SK-N-SH (cell line): ENCODE data around the gene SLITRK4. TPM values are rescaled to one million over a fixed set of nuclear protein-coding genes. Genes with fewer than 3 reads are reported as not detected.

Experiments used
- CTCF ChIA-PET: fragments of 300-600, 350-600 bp; formaldehyde crosslinking; extraction: SDS; loops from one replicate; lab custom pipeline; 2021; lab: Yijun Ruan, JAX
- POLR2A ChIA-PET: fragments of 350-600 bp; sonication (Branson Sonifier 250); formaldehyde crosslinking; extraction: SDS; loops from one replicate; lab custom pipeline; 2020; ENCODE audit warnings: antibody characterized with exemption, inconsistent platforms; lab: Yijun Ruan, JAX
- DNase-seq: peaks from one replicate; pipeline ENCODE4 v3.0.0; 2012
- H2AFZ ChIP-seq: fragments of 200-600 bp; sonication (generic); 2 replicates; pipeline ENCODE4 v1.8.1; 2016; ENCODE audit warnings: antibody characterized with exemption, mild to moderate bottlenecking, low read depth
- H3F3A ChIP-seq: fragments of 200-600 bp; sonication (generic); replicated peaks from 2 replicates; pipeline ENCODE3; 2016; ENCODE audit warnings: antibody characterized with exemption, mild to moderate bottlenecking; ENCODE audit not compliant: insufficient read depth
- H3K27ac ChIP-seq, 2 experiments: fragments of 200-500 bp in 1 of 2; fragments of 200-600 bp in 1 of 2; sonication (Bioruptor generic) in 1 of 2; sonication (generic), shearing (Covaris generic) in 1 of 2; 2 replicates each; pipeline versions ENCODE4 v1.5.1 to v1.6.1; 2014 to 2016; ENCODE audit warnings: low read depth in 2 of 2, inconsistent platforms in 1 of 2, low read length in 1 of 2, mild to moderate bottlenecking in 1 of 2, mixed read lengths in 1 of 2
- H3K27me3 ChIP-seq: fragments of 200-600 bp; sonication (generic), shearing (Covaris generic); 2 replicates; pipeline ENCODE4 v1.6.1; 2016; ENCODE audit warnings: mixed run types; ENCODE audit not compliant: insufficient read depth
- H3K36me3 ChIP-seq, 2 experiments: fragments of 200-500 bp in 1 of 2; fragments of 200-600 bp in 1 of 2; sonication (Bioruptor generic) in 1 of 2; sonication (generic) in 1 of 2; replicated peaks in 1 of 2; 2 replicates each; pipeline versions ENCODE3 to v1.5.1; 2014 to 2016; ENCODE audit warnings: low read length in 1 of 2, mild to moderate bottlenecking in 1 of 2; ENCODE audit not compliant: insufficient read depth in 2 of 2, control insufficient read depth in 1 of 2
- H3K4me1 ChIP-seq, 2 experiments: fragments of 200-500 bp in 1 of 2; fragments of 200-600 bp in 1 of 2; sonication (Bioruptor generic) in 1 of 2; sonication (generic), shearing (Covaris generic) in 1 of 2; 2 replicates each; pipeline versions ENCODE4 v1.5.1 to v1.6.1; 2014 to 2016; ENCODE audit warnings: low read depth in 1 of 2, low read length in 1 of 2, mixed run types in 1 of 2; ENCODE audit not compliant: insufficient read depth in 2 of 2, control insufficient read depth in 1 of 2
- H3K4me2 ChIP-seq: fragments of 200-600 bp; sonication (generic), shearing (Covaris generic); 2 replicates; pipeline ENCODE4 v1.6.1; 2017; ENCODE audit warnings: mixed run types
- H3K4me3 ChIP-seq, 2 experiments: fragments of 200-500 bp in 1 of 2; fragments of 200-600 bp in 1 of 2; sonication (Bioruptor generic) in 1 of 2; sonication (generic), shearing (Covaris generic) in 1 of 2; 2 replicates each; pipeline versions ENCODE4 v1.5.1 to v1.8.1; 2014 to 2016; ENCODE audit warnings: low read depth in 2 of 2, inconsistent platforms in 1 of 2, low read length in 1 of 2, mild to moderate bottlenecking in 1 of 2, mixed read lengths in 1 of 2, moderate library complexity in 1 of 2
- H3K79me2 ChIP-seq: fragments of 200-600 bp; sonication (generic); 2 replicates; pipeline ENCODE4 v1.8.1; 2017; ENCODE audit warnings: mild to moderate bottlenecking; ENCODE audit not compliant: insufficient read depth
- H3K9ac ChIP-seq: fragments of 200-600 bp; sonication (generic); 2 replicates; pipeline ENCODE4 v1.6.1; 2017; ENCODE audit warnings: mixed run types
- H3K9me2 ChIP-seq: fragments of 200-600 bp; sonication (generic); 2 replicates; pipeline ENCODE4 v1.6.1; 2017; ENCODE audit warnings: mixed run types
- H3K9me3 ChIP-seq: fragments of 200-600 bp; sonication (generic); 2 replicates; pipeline ENCODE4 v1.6.1; 2017; ENCODE audit warnings: mixed run types, mild to moderate bottlenecking, moderate library complexity
- H4K20me1 ChIP-seq: fragments of 200-600 bp; sonication (generic); 2 replicates; pipeline ENCODE4 v1.6.1; 2017; ENCODE audit warnings: mild to moderate bottlenecking, mixed run types; ENCODE audit not compliant: insufficient read depth
- CHD2 ChIP-seq: fragments of 150-350 bp; IDR thresholded peaks from 2 replicates; pipeline ENCODE4 v1.6.1; 2018; ENCODE audit warnings: low read length; ENCODE audit not compliant: partially characterized antibody
- FOXJ3 ChIP-seq: sonication (generic); formaldehyde crosslinking; IDR thresholded peaks from 2 replicates; pipeline ENCODE4 v1.5.1; 2020; ENCODE audit warnings: mild to moderate bottlenecking, missing genetic modification reagents
- JUND ChIP-seq: IDR thresholded peaks from 2 replicates; pipeline ENCODE4 v1.4.0; 2012
- NRF1 ChIP-seq: IDR thresholded peaks from 2 replicates; pipeline ENCODE4 v1.6.1; 2012; ENCODE audit warnings: low read depth, mild to moderate bottlenecking, low read length
- POLR2AphosphoS5 ChIP-seq: IDR thresholded peaks from 2 replicates; pipeline ENCODE4 v1.6.1; 2012; ENCODE audit warnings: low read depth, low read length
- RAD21 ChIP-seq: IDR thresholded peaks from 2 replicates; pipeline ENCODE4 v1.6.1; 2012; ENCODE audit warnings: mild to moderate bottlenecking, low read length
- RCOR1 ChIP-seq: fragments of 150-350 bp; IDR thresholded peaks from 2 replicates; pipeline ENCODE4 v1.6.1; 2017; ENCODE audit warnings: antibody characterized with exemption, low read length
- SIN3A ChIP-seq: IDR thresholded peaks from 2 replicates; pipeline ENCODE4 v1.6.1; 2012; ENCODE audit warnings: low read depth, mild to moderate bottlenecking, low read length, moderate library complexity, borderline replicate concordance
- SMC3 ChIP-seq: IDR thresholded peaks from 2 replicates; pipeline ENCODE4 v1.6.1; 2012; ENCODE audit warnings: low read depth, low read length, improper control_type of control experiment
- TAF1 ChIP-seq: IDR thresholded peaks from 2 replicates; pipeline ENCODE4 v1.6.1; 2012; ENCODE audit warnings: low read depth, mild to moderate bottlenecking, low read length, moderate library complexity, borderline replicate concordance
- TCF12 ChIP-seq: IDR thresholded peaks from 2 replicates; pipeline ENCODE4 v1.4.0; 2012
- TEAD4 ChIP-seq: IDR thresholded peaks from 2 replicates; pipeline ENCODE4 v1.4.0; 2012; ENCODE audit warnings: mild to moderate bottlenecking, borderline replicate concordance; ENCODE audit not compliant: insufficient read depth
- YY1 ChIP-seq: IDR thresholded peaks from 2 replicates; pipeline ENCODE4 v1.4.0; 2012; ENCODE audit warnings: low read depth, mild to moderate bottlenecking
- WGBS: methylation state at CpG from one replicate; pipeline ENCODE4 v1.1.6; 2017; ENCODE audit warnings: low lambda C conversion rate; 5-methylcytosine and 5-hydroxymethylcytosine counted together
- polyA plus RNA-seq, 3 experiments: library from polyadenylated mRNA; depleted of rRNA; stranded (reverse); fragments of >200 nt; gene quantifications; 2 replicates each; pipeline ENCODE4 v1.2.3, GENCODE V29; 2012
- TF ChIP-seq, protein P1 (sequence below): IDR thresholded peaks from 2 replicates; pipeline ENCODE4 v1.6.1; 2012; ENCODE audit warnings: mild to moderate bottlenecking, low read depth, low read length, moderate library complexity
- TF ChIP-seq, protein P2 (sequence below): IDR thresholded peaks from 2 replicates; pipeline ENCODE4 v1.4.0; 2012; ENCODE audit warnings: low read depth, borderline replicate concordance

SLITRK4 gene
- polyA plus RNA-seq, 1 of the 3 experiments (the other 2 are of a cell fraction), result not detected

- TF ChIP-seq RAD21 (no peak), JUND (no peak), TAF1 (no peak)
- TF ChIP-seq, all 33 proteins: peak for 0
Measured at GRCh38 chrX:143636831-143637230, 930 bp upstream of the SLITRK4 start (continued).

DNA sequence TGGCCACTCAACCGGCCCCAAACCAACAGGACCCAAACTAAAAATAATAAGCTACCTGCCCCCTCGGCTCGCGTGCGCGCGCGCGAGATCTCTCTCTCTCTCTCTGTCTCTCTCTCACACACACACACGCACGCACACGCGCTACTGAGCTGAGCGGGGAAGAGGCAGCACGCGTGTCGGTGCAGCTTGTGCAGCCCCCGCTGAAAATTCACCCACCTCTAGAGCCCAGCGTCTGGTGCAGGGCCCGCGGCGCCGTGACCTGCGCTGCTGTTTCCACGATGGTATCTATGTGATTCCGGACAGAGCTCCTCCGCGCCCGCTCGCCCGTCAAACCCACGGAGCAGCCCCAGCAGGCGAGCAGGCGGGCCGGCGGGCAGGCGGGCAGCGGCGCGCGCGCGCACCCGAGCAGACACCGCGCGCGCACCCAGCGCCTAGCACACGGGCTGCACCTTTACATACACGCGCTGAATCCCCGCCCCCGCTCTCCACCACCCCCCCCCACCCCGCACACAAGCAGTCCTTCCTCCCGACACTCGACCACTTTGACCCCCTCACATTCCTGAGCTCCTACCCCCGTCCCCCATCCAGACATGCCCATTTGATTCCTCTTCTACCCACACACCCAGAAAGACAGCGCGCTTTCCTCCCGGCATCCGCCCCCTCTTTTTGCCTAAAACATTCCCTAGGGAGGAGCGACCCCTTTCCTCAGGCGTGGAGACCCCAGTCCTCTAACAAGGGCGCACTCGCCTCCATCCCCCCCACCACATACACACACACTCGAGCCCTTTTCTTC, 1.0 kb downstream of the SLITRK4 start:
- no peaks in the 10 kb centered on the region for H3K9me3 ChIP-seq
- no peaks in the 10 kb centered on the region for H3K4me1 ChIP-seq
- ChIA-PET CTCF (no interaction called here), POLR2A (no interaction called here)
- no peak overlapping the region for H3K27ac ChIP-seq
- DNase-seq, result no peak
- H2AFZ ChIP-seq, result no peak overlapping the region
- no peaks in the 10 kb centered on the region for H3F3A ChIP-seq
- peaks cover 8% of the 10 kb centered on the region for H3K27me3 ChIP-seq
- H3K4me2 ChIP-seq, result no peak overlapping the region
- WGBS, result 28% methylated on average over 27 of the region's 67 CpGs
- TF ChIP-seq POLR2AphosphoS5 (no peak), SMC3 (no peak)
- no peaks in the 10 kb centered on the region for H4K20me1 ChIP-seq
- no peak overlapping the region for H3K4me3 ChIP-seq
- H3K36me3 ChIP-seq, result no peaks in the 10 kb centered on the region
- no peaks in the 10 kb centered on the region for H3K79me2 ChIP-seq
- no peaks in the 10 kb centered on the region for H3K9me2 ChIP-seq
- no peak overlapping the region for H3K9ac ChIP-seq

DNA sequence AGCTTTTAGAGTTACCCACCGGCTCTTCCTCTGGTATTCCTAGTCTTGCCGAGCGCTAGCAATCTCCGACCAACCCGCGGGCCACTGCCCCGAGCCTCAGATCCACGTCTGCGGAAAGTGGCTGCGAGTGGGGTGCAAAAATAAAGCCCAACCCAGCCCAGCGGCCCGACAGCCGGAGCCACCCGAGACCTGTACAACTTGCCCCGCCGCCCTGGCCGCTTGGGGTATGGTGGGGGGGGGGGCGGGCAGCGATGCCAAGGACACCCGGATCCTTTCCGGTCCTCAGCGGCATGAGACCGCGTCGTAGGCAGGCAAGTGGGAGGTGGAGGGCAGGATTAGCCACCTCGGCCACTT, 1.6 kb downstream of the SLITRK4 start:
- Histone ChIP-seq H3K27me3 (peaks cover 8% of the 10 kb centered on the region), H3K4me3 (no peak overlapping the region), H2AFZ (no peak overlapping the region), H4K20me1 (no peaks in the 10 kb centered on the region), H3K79me2 (no peaks in the 10 kb centered on the region), H3K36me3 (no peaks in the 10 kb centered on the region), H3K9me3 (no peaks in the 10 kb centered on the region), H3K4me2 (no peak overlapping the region), H3F3A (no peaks in the 10 kb centered on the region), H3K4me1 (no peaks in the 10 kb centered on the region), H3K9me2 (no peaks in the 10 kb centered on the region), H3K9ac (no peak overlapping the region), H3K27ac (no peak overlapping the region)
- TF ChIP-seq SIN3A (no peak), NRF1 (no peak)
- CTCF ChIA-PET, result no interaction called here
- WGBS, result 14% methylated on average over 7 of the region's 26 CpGs
- POLR2A ChIA-PET, result no interaction called here
- DNase-seq, result no peak

GRCh38 chrX:143633461-143634308, 2.2 kb downstream of the SLITRK4 start:
- H3K9me2 ChIP-seq, result no peaks in the 10 kb centered on the region
- H3K9me3 ChIP-seq, result no peaks in the 10 kb centered on the region
- peaks cover 8% of the 10 kb centered on the region for H3K27me3 ChIP-seq
- no peaks in the 10 kb centered on the region for H3K79me2 ChIP-seq
- no peaks in the 10 kb centered on the region for H3K4me1 ChIP-seq
- ChIA-PET POLR2A (no interaction called here), CTCF (no interaction called here)
- H3K4me3 ChIP-seq, result no peak overlapping the region
- H3K36me3 ChIP-seq, result no peaks in the 10 kb centered on the region
- no peak for DNase-seq
- no peak overlapping the region for H3K27ac ChIP-seq
- H3F3A ChIP-seq, result no peaks in the 10 kb centered on the region
- no peak overlapping the region for H3K4me2 ChIP-seq
- H4K20me1 ChIP-seq, result no peaks in the 10 kb centered on the region
- WGBS, result 3% methylated on average over 16 of the region's 64 CpGs
- no peak overlapping the region for H3K9ac ChIP-seq
- no peak overlapping the region for H2AFZ ChIP-seq
- TF ChIP-seq FOXJ3 (CRISPR knock-in tag) (no peak), CHD2 (no peak), TEAD4 (no peak), TAF1 (no peak), YY1 (no peak), RCOR1 (no peak), TCF12 (no peak)
- TF ChIP-seq, protein P1, sequence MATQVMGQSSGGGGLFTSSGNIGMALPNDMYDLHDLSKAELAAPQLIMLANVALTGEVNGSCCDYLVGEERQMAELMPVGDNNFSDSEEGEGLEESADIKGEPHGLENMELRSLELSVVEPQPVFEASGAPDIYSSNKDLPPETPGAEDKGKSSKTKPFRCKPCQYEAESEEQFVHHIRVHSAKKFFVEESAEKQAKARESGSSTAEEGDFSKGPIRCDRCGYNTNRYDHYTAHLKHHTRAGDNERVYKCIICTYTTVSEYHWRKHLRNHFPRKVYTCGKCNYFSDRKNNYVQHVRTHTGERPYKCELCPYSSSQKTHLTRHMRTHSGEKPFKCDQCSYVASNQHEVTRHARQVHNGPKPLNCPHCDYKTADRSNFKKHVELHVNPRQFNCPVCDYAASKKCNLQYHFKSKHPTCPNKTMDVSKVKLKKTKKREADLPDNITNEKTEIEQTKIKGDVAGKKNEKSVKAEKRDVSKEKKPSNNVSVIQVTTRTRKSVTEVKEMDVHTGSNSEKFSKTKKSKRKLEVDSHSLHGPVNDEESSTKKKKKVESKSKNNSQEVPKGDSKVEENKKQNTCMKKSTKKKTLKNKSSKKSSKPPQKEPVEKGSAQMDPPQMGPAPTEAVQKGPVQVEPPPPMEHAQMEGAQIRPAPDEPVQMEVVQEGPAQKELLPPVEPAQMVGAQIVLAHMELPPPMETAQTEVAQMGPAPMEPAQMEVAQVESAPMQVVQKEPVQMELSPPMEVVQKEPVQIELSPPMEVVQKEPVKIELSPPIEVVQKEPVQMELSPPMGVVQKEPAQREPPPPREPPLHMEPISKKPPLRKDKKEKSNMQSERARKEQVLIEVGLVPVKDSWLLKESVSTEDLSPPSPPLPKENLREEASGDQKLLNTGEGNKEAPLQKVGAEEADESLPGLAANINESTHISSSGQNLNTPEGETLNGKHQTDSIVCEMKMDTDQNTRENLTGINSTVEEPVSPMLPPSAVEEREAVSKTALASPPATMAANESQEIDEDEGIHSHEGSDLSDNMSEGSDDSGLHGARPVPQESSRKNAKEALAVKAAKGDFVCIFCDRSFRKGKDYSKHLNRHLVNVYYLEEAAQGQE, result no peak
- TF ChIP-seq, protein P2, sequence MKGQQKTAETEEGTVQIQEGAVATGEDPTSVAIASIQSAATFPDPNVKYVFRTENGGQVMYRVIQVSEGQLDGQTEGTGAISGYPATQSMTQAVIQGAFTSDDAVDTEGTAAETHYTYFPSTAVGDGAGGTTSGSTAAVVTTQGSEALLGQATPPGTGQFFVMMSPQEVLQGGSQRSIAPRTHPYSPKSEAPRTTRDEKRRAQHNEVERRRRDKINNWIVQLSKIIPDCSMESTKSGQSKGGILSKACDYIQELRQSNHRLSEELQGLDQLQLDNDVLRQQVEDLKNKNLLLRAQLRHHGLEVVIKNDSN, result no peak
